NT2/D1 (cell line): ENCODE data around the gene DDX10.

Source experiments
- SUZ12 ChIP-seq: IDR thresholded peaks from 2 replicates; pipeline ENCODE4 v1.6.1; 2011; ENCODE audit not compliant: insufficient read length, insufficient read depth; ENCODE audit errors: extremely low read depth
- YY1 ChIP-seq: IDR thresholded peaks from 2 replicates; pipeline ENCODE4 v1.6.1; 2011; ENCODE audit not compliant: insufficient read length, insufficient read depth
- ZNF274 ChIP-seq: IDR thresholded peaks from 2 replicates; pipeline ENCODE4 v1.6.1; 2011; ENCODE audit warnings: mild to moderate bottlenecking, low read depth, low read length

DNA sequence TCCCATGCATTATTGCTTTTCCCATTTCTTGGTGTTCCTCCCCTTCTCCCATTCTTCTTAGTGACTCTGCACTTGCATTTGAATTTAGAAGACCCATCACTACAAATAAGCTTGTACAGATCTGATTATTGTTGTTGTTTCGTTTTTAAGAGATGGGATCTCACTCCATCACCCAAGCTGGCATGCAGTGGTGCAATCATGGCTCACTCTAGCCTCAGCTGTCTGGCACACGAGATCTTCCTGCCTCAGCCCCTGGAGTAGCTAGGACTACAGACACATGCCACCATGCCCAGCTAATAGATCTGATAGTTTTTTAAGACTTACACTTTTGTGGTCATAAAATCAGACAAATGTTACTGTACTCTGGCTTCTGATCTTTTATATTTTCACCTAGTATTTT, 252.1 kb downstream of the DDX10 start:
- TF ChIP-seq SUZ12 (no peak), YY1 (no peak), ZNF274 (no peak)
